Heart left ventricle (tissue), 13 donors: ENCODE measurements around the gene DPY19L1.
"Not testable (repeated sequence)": the region's sequence is repeated elsewhere in the genome, so short reads cannot be mapped to it uniquely, and the experiment has no call there.

ENCODE experiments used
- POLR2A ChIP-seq, 2 donors: fragments of 450-650 bp; IDR thresholded peaks; one replicate each; pipeline ENCODE4 v1.6.1; 2017; ENCODE audit warnings: antibody characterized with exemption in 2 of 2, mild to moderate bottlenecking in 2 of 2, moderate library complexity in 2 of 2
- TF ChIP-seq, protein P1 (sequence below), 12 donors: fragments of 200-600 bp; sonication (generic) in 4 of 12; IDR thresholded peaks; one replicate each; pipeline versions ENCODE4 v1.5.0 to v1.8.0; 2018 to 2022; ENCODE audit warnings: antibody characterized with exemption in 12 of 12, mild to moderate bottlenecking in 5 of 12
- donor health status: ischemic (EF 13 %, LVEDD 7.1; RV severe dilation, severe dysfunction).
- donor health status: DM: no; HTN: yes; CAD: no.
- donor health status: DM: no; HTN: no; CAD: no.
- donor health status: ischemic (EF 25% LVEDD 6.9; RV normal size, moderate dysfunction).
- donor health status: ischemic (EF 25% LVEDD 5.7; RV mildly dilated, moderate dysfunction).
- donor health status: ischemic (EF 35%, LVEDD 5.7; RV mildly dilated, moderate dysfunction).
- donor health status: nonischemic (EF 11% LVEDD 7.7; RV severe dilation, severe dysfunction).
- donor health status: DM: yes; HTN: yes; CAD: no.
- donor health status: PGD.
- donor health status: ischemic (EF 29% LVEDD 5.4; RV normal size, mild dysfunction).
- donor health status: nonischemic (EF 23%, LVEDD 6.1; RV moderate dilation, normal function).

DNA sequence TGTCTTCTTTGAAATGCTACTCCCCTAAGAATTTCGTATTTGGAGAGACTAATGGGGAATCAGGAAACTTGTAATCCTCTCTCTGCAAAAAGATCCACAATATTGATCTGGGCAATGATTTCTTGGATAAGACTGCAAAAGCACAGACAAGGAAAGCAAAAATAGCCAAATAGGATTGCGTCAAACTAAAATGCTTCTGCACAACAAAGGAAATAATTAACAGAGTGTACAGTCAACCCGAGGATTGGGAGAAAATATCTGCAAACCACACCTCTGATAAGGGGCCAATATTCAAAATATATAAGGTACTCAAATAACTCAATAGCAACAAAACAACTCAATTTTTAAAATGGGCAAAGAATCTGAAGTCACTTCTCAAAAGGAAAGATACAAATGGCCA is 52.1 kb downstream of the DPY19L1 start:
- TF ChIP-seq, protein P1, sequence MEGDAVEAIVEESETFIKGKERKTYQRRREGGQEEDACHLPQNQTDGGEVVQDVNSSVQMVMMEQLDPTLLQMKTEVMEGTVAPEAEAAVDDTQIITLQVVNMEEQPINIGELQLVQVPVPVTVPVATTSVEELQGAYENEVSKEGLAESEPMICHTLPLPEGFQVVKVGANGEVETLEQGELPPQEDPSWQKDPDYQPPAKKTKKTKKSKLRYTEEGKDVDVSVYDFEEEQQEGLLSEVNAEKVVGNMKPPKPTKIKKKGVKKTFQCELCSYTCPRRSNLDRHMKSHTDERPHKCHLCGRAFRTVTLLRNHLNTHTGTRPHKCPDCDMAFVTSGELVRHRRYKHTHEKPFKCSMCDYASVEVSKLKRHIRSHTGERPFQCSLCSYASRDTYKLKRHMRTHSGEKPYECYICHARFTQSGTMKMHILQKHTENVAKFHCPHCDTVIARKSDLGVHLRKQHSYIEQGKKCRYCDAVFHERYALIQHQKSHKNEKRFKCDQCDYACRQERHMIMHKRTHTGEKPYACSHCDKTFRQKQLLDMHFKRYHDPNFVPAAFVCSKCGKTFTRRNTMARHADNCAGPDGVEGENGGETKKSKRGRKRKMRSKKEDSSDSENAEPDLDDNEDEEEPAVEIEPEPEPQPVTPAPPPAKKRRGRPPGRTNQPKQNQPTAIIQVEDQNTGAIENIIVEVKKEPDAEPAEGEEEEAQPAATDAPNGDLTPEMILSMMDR (IDR thresholded peaks at IDR 0.05), result not testable (repeated sequence)
- TF ChIP-seq POLR2A (IDR thresholded peaks at IDR 0.05), result not testable (repeated sequence)
